Esophagus muscularis mucosa (tissue), 4 donors: Measurements from ENCODE around the gene PKN1. TPM values are rescaled to one million over a fixed set of nuclear protein-coding genes. Genes with fewer than 3 reads are reported as not detected.

Source experiments
- DNase-seq: peaks from one replicate; pipeline ENCODE4 v3.0.0-alpha.2; 2017; ENCODE audit errors: extremely low spot score
- H3K27ac ChIP-seq, 4 donors: fragments of 200-600 bp; sonication (generic); replicated peaks in 1 of 4; 1 replicate in 3 of 4; 2 replicates in 1 of 4; pipeline ENCODE4 v1.5.1; 2016 to 2019; ENCODE audit warnings: mild to moderate bottlenecking in 1 of 4
- H3K27me3 ChIP-seq, 4 donors: fragments of 200-600 bp; sonication (generic); one replicate each; pipeline versions ENCODE4 v1.5.1 to v1.6.0; 2016 to 2019
- H3K36me3 ChIP-seq, 4 donors: fragments of 200-600 bp; sonication (generic); one replicate each; pipeline ENCODE4 v1.5.1; 2016 to 2019
- H3K4me1 ChIP-seq, 4 donors: fragments of 200-600 bp; sonication (generic); one replicate each; pipeline ENCODE4 v1.5.1; 2016 to 2019
- H3K4me3 ChIP-seq, 4 donors: fragments of 200-600 bp; sonication (generic); 1 replicate in 2 of 4; 2 replicates in 2 of 4; pipeline ENCODE4 v1.5.1; 2016 to 2019; ENCODE audit warnings: mild to moderate bottlenecking in 4 of 4, moderate library complexity in 1 of 4
- H3K9me3 ChIP-seq, 4 donors: fragments of 200-600 bp; sonication (generic); 1 replicate in 3 of 4; 2 replicates in 1 of 4; pipeline ENCODE4 v1.5.1; 2016 to 2019
- EP300 ChIP-seq: sonication (generic); formaldehyde crosslinking; IDR thresholded peaks from one replicate; pipeline ENCODE4 v1.6.1; 2017; ENCODE audit warnings: antibody characterized with exemption
- POLR2A ChIP-seq: fragments of 450-650 bp; IDR thresholded peaks from one replicate; pipeline ENCODE4 v1.6.1; 2017; ENCODE audit warnings: antibody characterized with exemption, moderate library complexity, mild to moderate bottlenecking, low read depth
- POLR2AphosphoS5 ChIP-seq, 2 donors: sonication (generic); formaldehyde crosslinking; IDR thresholded peaks; one replicate each; pipeline ENCODE4 v1.6.1; 2017; ENCODE audit warnings: antibody characterized with exemption in 2 of 2
- WGBS: methylation state at CpG from one replicate; pipeline ENCODE4 v1.1.5; 2018; 5-methylcytosine and 5-hydroxymethylcytosine counted together
- intact Hi-C: fragments of 100-400 bp; cut with DNase I; formaldehyde crosslinking; loops from one replicate; pipeline ENCODE4 v1.15.1; 2023
- total RNA-seq, 4 donors: library from RNA; depleted of rRNA; stranded (reverse); fragments of >200 nt; gene quantifications; one replicate each; pipeline versions ENCODE4 v1.1.0 to v1.2.1, GENCODE V29; 2016
- TF ChIP-seq, protein P1 (sequence below), 3 experiments: fragments of 200-600 bp in 2 of 3; fragments of 450-650 bp in 1 of 3; sonication (generic) in 2 of 3; IDR thresholded peaks; one replicate each; pipeline ENCODE4 v1.5.1; 2017 to 2019; ENCODE audit warnings: antibody characterized with exemption in 3 of 3, mild to moderate bottlenecking in 2 of 3, moderate library complexity in 1 of 3

The PKN1 gene
- total RNA-seq, 4 donors from 2014 or later: 120 to 233 (median 167) TPM

DNA sequence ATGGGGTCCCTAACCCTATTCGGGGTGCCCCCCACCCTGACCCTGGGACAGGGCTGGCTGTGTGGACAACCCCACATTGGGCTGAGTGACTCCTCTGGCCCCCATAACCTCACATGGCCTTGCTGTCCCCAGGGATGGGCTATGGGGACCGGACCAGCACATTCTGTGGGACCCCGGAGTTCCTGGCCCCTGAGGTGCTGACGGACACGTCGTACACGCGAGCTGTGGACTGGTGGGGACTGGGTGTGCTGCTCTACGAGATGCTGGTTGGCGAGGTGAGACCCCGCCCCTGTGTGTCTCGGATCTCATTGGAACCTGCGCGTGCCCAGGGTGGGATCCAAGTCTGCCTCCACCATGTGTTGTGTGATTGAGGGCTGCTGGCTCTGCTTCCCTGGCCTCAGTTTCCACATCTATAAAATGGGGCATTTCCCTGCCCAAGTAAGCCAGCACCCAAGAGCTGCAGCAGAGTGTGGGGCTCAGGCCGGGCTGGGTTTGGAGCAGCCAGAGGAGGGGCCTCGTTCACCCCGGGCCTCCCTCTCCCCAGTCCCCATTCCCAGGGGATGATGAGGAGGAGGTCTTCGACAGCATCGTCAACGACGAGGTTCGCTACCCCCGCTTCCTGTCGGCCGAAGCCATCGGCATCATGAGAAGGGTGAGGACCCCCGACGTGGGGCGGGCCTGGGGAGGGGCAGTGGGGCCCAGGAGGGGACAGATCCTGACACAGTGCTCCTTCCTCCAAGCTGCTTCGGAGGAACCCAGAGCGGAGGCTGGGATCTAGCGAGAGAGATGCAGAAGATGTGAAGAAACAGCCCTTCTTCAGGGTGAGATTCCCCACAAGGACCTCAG, 37.1 kb downstream of the PKN1 start:
- Histone ChIP-seq H3K4me3 (no peak overlapping the region), H3K27me3 (peaks cover 0 to 29% (median 9%) of the 10 kb centered on the region in 4 donors), H3K4me1 (peaks cover 24 to 39% (median 36%) of the 10 kb centered on the region in 4 donors), H3K36me3 (peaks cover 56 to 65% (median 62%) of the 10 kb centered on the region in 4 donors), H3K27ac (no peak overlapping the region), H3K9me3 (no peaks in the 10 kb centered on the region)
- intact Hi-C loops: loop anchor here (5.0 to 10.0 kb wide), 2 partner anchors 38 to 325 kb away; partner anchors contain the start of gene PKN1
- TF ChIP-seq POLR2A: no peak
- no peak for TF ChIP-seq EP300
- no peak for TF ChIP-seq POLR2AphosphoS5 (IDR thresholded peaks at IDR 0.05)
- TF ChIP-seq, protein P1, sequence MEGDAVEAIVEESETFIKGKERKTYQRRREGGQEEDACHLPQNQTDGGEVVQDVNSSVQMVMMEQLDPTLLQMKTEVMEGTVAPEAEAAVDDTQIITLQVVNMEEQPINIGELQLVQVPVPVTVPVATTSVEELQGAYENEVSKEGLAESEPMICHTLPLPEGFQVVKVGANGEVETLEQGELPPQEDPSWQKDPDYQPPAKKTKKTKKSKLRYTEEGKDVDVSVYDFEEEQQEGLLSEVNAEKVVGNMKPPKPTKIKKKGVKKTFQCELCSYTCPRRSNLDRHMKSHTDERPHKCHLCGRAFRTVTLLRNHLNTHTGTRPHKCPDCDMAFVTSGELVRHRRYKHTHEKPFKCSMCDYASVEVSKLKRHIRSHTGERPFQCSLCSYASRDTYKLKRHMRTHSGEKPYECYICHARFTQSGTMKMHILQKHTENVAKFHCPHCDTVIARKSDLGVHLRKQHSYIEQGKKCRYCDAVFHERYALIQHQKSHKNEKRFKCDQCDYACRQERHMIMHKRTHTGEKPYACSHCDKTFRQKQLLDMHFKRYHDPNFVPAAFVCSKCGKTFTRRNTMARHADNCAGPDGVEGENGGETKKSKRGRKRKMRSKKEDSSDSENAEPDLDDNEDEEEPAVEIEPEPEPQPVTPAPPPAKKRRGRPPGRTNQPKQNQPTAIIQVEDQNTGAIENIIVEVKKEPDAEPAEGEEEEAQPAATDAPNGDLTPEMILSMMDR (IDR thresholded peaks at IDR 0.05): no peak
- DNase-seq: no peak
- WGBS: 82% methylated on average over 11 of the region's 32 CpGs

DNA sequence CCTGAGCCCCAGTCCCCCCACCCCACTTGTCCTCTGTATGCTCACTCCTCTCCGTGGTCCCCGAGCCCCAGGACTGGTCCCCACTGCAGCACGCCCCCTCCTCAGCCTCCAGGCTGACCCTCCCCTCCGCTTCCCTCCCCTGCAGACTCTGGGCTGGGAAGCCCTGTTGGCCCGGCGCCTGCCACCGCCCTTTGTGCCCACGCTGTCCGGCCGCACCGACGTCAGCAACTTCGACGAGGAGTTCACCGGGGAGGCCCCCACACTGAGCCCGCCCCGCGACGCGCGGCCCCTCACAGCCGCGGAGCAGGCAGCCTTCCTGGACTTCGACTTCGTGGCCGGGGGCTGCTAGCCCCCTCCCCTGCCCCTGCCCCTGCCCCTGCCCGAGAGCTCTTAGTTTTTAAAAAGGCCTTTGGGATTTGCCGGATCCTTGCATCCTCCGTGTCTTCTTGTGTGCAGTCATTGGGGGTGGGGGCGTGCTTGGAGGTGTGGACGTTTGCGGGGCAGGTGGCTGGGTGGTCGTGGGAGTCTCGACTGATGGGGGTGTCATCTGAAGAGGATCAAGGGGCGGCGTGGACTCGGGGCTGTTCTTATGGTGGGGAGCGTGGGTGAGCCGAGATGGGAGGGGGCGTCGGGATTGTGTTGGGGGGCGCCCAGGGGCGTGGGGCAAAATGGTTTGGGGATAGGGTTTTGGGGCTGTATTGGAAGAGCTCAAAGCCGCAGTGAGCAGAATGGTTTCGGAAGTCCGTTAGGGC, 38.5 kb downstream of the PKN1 start:
- H3K36me3 ChIP-seq: peaks cover 46 to 51% (median 49%) of the 10 kb centered on the region in 4 donors
- DNase-seq: no peak
- H3K27ac ChIP-seq: peak overlapping the region in 1 of 4 donors; percentile 42
- H3K9me3 ChIP-seq: no peaks in the 10 kb centered on the region
- intact Hi-C loops: loop anchor here (5.0 to 10.0 kb wide), 2 partner anchors 39 to 327 kb away; partner anchors contain the start of gene PKN1
- peaks cover 0 to 34% (median 9%) of the 10 kb centered on the region in 4 donors for H3K27me3 ChIP-seq
- WGBS: 67% methylated on average over 46 of the region's 46 CpGs
- peaks cover 29 to 52% (median 47%) of the 10 kb centered on the region in 4 donors for H3K4me1 ChIP-seq
- H3K4me3 ChIP-seq: peak overlapping the region in 3 of 4 donors; percentile 28 to 35 (median 35)
- TF ChIP-seq, protein P1 (IDR thresholded peaks at IDR 0.05): no peak
- no peak for TF ChIP-seq EP300
- no peak for TF ChIP-seq POLR2AphosphoS5 (IDR thresholded peaks at IDR 0.05)
- no peak for TF ChIP-seq POLR2A

DNA sequence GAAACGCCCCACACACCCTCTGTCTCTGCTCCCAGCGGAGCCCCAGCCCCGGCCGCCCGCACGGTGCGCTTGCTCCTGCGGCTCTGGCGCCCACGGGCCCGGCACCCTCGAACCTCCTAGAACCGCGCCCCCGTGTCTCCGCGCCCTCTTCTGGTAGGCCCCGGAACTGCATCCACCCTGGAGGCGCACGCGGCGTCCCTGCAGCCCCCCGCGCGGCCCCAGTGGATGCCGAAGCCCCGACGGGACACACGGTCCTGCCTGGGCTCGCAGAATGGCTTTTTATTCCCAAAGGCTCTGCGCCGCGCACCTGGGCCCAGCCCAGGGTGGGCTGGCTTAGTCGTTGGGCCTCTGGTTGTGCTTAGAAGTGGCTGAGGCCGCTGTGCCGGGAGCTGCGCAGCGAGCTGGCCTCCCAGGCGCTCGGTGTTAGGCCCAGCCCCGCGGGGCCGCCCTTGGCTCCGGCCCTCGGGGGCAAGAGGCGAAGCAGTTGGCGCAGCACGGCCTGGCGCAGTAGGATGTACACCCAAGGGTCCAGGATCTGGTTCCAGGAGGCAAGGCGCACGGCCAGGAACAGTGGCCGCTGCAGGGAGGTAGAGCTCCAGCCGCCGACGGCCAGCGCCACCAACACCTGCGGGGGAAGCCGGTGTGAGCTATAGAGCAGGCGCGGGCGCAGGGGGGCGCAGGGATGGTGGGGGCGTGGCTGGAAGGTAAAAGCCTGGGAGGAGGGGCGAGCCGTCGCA, 39.3 kb downstream of the PKN1 start:
- Histone ChIP-seq H3K36me3 (peaks cover 38 to 45% (median 42%) of the 10 kb centered on the region in 4 donors), H3K4me3 (peak overlapping the region; percentile 28 to 49 (median 35)), H3K9me3 (no peaks in the 10 kb centered on the region), H3K27me3 (peaks cover 0 to 34% (median 9%) of the 10 kb centered on the region in 4 donors), H3K4me1 (peaks cover 29 to 60% (median 55%) of the 10 kb centered on the region in 4 donors), H3K27ac (peak overlapping the region in 1 of 4 donors; percentile 42)
- TF ChIP-seq EP300 (no peak), POLR2AphosphoS5 (IDR thresholded peaks at IDR 0.05) (peak; percentile 52 to 66), POLR2A (no peak)
- TF ChIP-seq, protein P1 (IDR thresholded peaks at IDR 0.05): peak in 2 of 3 experiments; percentile 94 to 98
- 21% methylated on average over 27 of the region's 66 CpGs for WGBS
- peak; percentile 94 for DNase-seq
- intact Hi-C loops: loop anchor here (5.0 to 10.0 kb wide), 2 partner anchors 40 to 328 kb away; partner anchors contain the start of gene PKN1
